ENCODE measurements around the gene NFKB1.

- no peak for TF ChIP-seq CTCF (IDR thresholded peaks at IDR 0.05)
- TF ChIP-seq POLR2A (IDR thresholded peaks at IDR 0.05) = no peak
Measured at GRCh38 chr4:102614801-102615200, 113.6 kb downstream of the NFKB1 start.
